ENCODE data around the gene CATSPER1.

The CATSPER1 gene

GRCh38 chr11:66026017-66026529 lies at the start of gene CATSPER1:
CATSPER1 (minus strand) TSS chr11:66026479; CDS start chr11:66026379, 100 bp downstream.
- no peak for DNase-seq (ENCODE audit: low spot score)

- DNase-seq (ENCODE audit: low spot score) = no peak
Measured at GRCh38 chr11:66075273-66075672, 49.0 kb upstream of the CATSPER1 start.

- no peak for DNase-seq (ENCODE audit: low spot score)
Measured at GRCh38 chr11:66073669-66074068, 47.4 kb upstream of the CATSPER1 start.

- DNase-seq (ENCODE audit: low spot score) = no peak
Measured at GRCh38 chr11:66072518-66072917, 46.2 kb upstream of the CATSPER1 start.

- DNase-seq (ENCODE audit: low spot score) = no peak
Measured at GRCh38 chr11:66072081-66072480, 45.8 kb upstream of the CATSPER1 start.

GRCh38 chr11:66071381-66071801 lies 45.1 kb upstream of the CATSPER1 start:
- DNase-seq (ENCODE audit: low spot score) = no peak

GRCh38 chr11:66070604-66071380 lies 44.5 kb upstream of the CATSPER1 start:
- DNase-seq (ENCODE audit: low spot score) = no peak

GRCh38 chr11:66069715-66070603 lies 43.7 kb upstream of the CATSPER1 start, which contains the start of gene PACS1:
PACS1 (plus strand) TSS chr11:66070272; CDS start chr11:66070487, 215 bp downstream.
- peak; percentile 57 for DNase-seq (ENCODE audit: low spot score)

GRCh38 chr11:66068923-66069714 lies 42.8 kb upstream of the CATSPER1 start:
- DNase-seq (ENCODE audit: low spot score) = no peak

- DNase-seq (ENCODE audit: low spot score) = peak; percentile 72
Measured at GRCh38 chr11:66068154-66068821, 42.0 kb upstream of the CATSPER1 start.

- DNase-seq (ENCODE audit: low spot score) = no peak
Measured at GRCh38 chr11:66067640-66068039, 41.4 kb upstream of the CATSPER1 start.

- no peak for DNase-seq (ENCODE audit: low spot score)
Measured at GRCh38 chr11:66066751-66067150, 40.5 kb upstream of the CATSPER1 start.

- no peak for DNase-seq (ENCODE audit: low spot score)
Measured at GRCh38 chr11:66064571-66064970, 38.3 kb upstream of the CATSPER1 start.

- DNase-seq (ENCODE audit: low spot score) = no peak
Measured at GRCh38 chr11:66063900-66064299, 37.6 kb upstream of the CATSPER1 start.

GRCh38 chr11:66062408-66062807 lies 36.1 kb upstream of the CATSPER1 start:
- DNase-seq (ENCODE audit: low spot score) = no peak

GRCh38 chr11:66061268-66061667 lies 35.0 kb upstream of the CATSPER1 start:
- no peak for DNase-seq (ENCODE audit: low spot score)

- no peak for DNase-seq (ENCODE audit: low spot score)
Measured at GRCh38 chr11:66059966-66060680, 33.8 kb upstream of the CATSPER1 start.

- no peak for DNase-seq (ENCODE audit: low spot score)
Measured at GRCh38 chr11:66056501-66056900, 30.2 kb upstream of the CATSPER1 start.

GRCh38 chr11:66055021-66055420 lies 28.7 kb upstream of the CATSPER1 start:
- DNase-seq (ENCODE audit: low spot score) = no peak

- DNase-seq (ENCODE audit: low spot score) = no peak
Measured at GRCh38 chr11:66052664-66052982, 26.3 kb upstream of the CATSPER1 start.

Data from kidney capillary endothelial cell (primary cell).